ENCODE results near the gene IRF1. TPM values are rescaled to one million over a fixed set of nuclear protein-coding genes. Genes with fewer than 3 reads are reported as not detected.

Gene IRF1
- total and polyA plus RNA-seq, 2 experiments from 2014 or later, result 5.7 to 6.0 TPM

DNA sequence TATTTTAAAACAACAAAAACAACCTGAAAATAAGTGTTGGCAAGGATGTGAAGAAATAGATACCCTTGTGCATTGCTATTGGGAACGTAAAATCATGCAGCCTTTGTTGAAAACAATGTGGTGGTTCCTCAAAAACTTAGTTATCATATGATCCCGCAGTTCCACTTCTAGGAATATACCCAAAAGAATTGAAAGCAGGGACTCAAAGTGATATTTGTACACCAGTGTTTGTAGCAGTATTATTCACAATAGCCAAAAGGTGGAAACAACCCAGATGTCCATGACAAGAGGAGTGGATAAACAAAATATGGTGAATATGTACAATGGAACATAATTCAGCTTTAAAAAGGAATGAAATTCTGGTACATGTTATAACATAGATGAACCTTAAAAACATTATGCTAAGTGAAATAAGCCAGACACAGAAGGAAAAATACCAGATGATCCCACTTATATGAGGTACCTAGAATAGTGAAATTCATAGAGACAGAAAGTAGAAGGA lies 29.0 kb downstream of the IRF1 start:
- Histone ChIP-seq H3K9me3 (ENCODE audit: low read depth) (no peaks in the 10 kb centered on the region), H3K27me3 (no peaks in the 10 kb centered on the region), H3K4me3 (no peak overlapping the region), H3K4me1 (ENCODE audit: low read depth) (no peaks in the 10 kb centered on the region), H3K36me3 (no peaks in the 10 kb centered on the region), H3K27ac (no peak overlapping the region)
- no peak for DNase-seq (ENCODE audit: low read depth in 1 of 2, low spot score in 1 of 2)
- TF ChIP-seq, protein P1, sequence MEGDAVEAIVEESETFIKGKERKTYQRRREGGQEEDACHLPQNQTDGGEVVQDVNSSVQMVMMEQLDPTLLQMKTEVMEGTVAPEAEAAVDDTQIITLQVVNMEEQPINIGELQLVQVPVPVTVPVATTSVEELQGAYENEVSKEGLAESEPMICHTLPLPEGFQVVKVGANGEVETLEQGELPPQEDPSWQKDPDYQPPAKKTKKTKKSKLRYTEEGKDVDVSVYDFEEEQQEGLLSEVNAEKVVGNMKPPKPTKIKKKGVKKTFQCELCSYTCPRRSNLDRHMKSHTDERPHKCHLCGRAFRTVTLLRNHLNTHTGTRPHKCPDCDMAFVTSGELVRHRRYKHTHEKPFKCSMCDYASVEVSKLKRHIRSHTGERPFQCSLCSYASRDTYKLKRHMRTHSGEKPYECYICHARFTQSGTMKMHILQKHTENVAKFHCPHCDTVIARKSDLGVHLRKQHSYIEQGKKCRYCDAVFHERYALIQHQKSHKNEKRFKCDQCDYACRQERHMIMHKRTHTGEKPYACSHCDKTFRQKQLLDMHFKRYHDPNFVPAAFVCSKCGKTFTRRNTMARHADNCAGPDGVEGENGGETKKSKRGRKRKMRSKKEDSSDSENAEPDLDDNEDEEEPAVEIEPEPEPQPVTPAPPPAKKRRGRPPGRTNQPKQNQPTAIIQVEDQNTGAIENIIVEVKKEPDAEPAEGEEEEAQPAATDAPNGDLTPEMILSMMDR (IDR thresholded peaks at IDR 0.05; ENCODE audit: low read depth, low read length), result no peak

DNA sequence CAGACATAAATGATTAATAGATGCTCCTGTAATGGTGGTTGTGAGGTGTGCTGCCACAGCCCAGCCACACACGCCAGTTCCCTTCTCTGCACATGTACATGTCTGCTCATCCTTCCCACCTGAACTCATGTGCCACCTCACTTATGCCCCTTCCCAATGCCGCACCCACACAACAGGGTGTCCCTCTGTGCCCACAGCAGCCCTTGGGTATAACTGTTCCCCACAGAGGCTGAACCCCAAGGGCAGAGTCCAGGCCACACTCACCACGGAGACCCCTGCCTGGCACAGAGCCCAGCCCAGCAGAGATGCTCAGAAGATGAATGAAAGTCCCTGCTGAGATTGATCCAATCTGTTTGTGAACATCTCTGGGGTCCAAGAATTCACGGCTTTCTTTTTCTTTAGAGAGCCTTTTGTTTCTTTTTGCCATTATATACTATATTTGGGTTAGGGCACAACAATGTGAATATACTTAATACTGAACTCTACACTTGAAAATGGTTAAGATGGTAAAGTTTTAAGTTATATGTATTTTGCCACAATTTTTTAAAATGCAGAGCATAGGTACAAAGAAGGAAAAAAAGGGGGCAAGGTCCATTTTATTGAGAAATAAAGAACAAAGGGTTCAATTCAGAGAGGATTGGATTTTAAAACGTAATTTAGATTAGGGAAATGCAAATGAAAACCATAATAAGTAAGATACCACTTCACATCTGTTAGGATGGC lies 29.6 kb downstream of the IRF1 start:
- TF ChIP-seq, protein P1 (IDR thresholded peaks at IDR 0.05; ENCODE audit: low read depth, low read length), result no peak

DNA sequence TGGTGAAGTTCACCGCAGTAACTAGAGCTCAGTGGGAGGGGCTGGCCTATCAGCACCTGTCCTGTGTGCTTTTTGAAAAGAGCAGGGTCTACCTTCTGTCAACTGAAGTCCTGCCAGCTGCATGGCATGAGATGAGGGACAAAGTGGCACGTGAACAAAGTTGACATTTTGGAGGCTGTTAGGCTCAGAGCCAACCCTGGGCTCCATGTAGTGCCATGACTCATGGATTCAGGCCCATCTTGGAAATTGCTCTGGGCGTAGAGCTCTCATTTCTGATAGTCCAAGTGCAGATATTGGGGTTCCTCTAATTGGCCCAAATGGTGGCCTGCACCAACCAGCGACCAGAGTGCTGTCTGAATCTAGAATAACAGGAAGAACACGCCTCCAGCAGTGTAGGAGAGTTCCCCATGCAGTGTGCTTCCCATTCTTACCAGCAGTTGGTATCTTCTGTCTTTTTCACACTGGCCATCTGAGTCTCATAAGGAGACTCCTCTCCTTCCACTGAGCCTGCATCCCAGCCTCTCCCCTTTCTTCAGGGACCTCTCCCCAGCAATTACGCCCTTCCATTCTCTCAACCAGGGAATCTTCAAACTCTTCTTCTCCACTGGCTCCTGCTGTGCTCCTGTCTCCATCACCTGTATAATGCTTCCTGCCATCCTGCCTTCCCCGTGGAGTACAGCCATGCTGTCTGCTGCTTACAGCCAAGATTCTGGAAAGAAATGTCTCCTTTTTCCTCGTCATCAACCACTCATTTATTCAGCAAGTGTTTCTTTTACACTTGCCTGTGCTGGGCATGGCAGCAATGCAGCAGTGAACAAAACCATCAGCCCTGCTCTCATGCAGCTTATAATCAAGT lies 30.4 kb downstream of the IRF1 start:
- TF ChIP-seq, protein P1 (IDR thresholded peaks at IDR 0.05; ENCODE audit: low read depth, low read length), result peak; percentile 9
- Histone ChIP-seq H3K4me3 (no peak overlapping the region), H3K27ac (no peak overlapping the region)

More for the DNA sequence above, 29.6 kb downstream of the IRF1 start:
- Histone ChIP-seq H3K9me3 (ENCODE audit: low read depth) (no peaks in the 10 kb centered on the region), H3K27me3 (no peaks in the 10 kb centered on the region), H3K4me1 (ENCODE audit: low read depth) (no peaks in the 10 kb centered on the region), H3K36me3 (no peaks in the 10 kb centered on the region), H3K4me3 (no peak overlapping the region), H3K27ac (no peak overlapping the region)
- no peak for DNase-seq (ENCODE audit: low read depth in 1 of 2, low spot score in 1 of 2)

DNA sequence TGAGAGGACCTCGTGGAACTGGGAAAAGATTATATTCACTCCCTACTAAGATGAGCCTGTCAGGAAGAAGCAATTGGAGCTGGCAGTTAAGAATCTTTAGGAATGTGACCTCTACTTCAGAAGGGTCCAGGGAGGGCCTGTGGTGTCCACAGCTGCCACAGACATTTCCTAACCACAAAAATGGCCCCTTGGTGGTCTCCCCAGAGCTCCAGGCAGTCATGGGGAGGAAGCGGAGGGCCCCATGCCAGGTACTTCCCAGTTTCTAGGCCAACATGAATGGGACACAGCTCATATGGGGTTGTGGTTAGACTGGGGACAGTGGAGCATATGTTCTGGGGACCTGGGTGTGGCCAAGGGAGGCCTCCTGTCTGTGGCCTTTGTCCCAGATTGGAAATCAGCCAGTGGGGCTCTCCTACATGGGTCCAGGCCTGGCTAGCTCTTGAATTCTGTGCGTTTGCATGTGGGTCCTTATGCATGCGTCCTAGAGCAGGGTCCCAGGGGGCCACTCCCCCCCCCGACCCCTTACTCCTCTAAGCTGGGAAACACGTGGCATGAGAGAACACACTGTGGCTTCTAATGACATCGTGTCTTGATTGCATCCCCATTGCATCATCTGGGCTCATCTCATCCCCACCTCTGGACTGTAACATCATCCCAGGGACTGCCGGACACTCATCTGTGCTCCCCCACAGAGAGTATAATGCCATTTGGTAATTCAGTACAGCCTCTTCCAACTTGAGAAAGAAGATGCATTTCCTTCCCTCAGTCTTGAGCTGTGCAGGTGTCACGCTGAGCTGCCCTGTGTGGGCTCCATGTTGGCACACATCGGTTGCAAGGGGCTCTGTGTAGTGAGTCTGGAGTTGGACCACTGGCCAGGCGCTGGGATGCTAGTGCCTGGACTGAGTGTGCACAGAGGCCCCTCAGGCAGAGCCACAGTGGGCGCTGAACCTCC lies 31.3 kb downstream of the IRF1 start:
- H3K4me3 ChIP-seq, result no peak overlapping the region
- no peaks in the 10 kb centered on the region for H3K9me3 ChIP-seq (ENCODE audit: low read depth)
- no peaks in the 10 kb centered on the region for H3K4me1 ChIP-seq (ENCODE audit: low read depth)
- no peak overlapping the region for H3K27ac ChIP-seq
- peak in 1 of 2 donors; percentile 73 for DNase-seq (ENCODE audit: low read depth in 1 of 2, low spot score in 1 of 2)
- TF ChIP-seq, protein P1 (IDR thresholded peaks at IDR 0.05; ENCODE audit: low read depth, low read length), result no peak
- H3K27me3 ChIP-seq, result no peaks in the 10 kb centered on the region
- no peaks in the 10 kb centered on the region for H3K36me3 ChIP-seq

More for the DNA sequence above, 30.4 kb downstream of the IRF1 start:
- no peaks in the 10 kb centered on the region for H3K36me3 ChIP-seq
- H3K4me1 ChIP-seq (ENCODE audit: low read depth), result no peaks in the 10 kb centered on the region
- H3K27me3 ChIP-seq, result no peaks in the 10 kb centered on the region
- H3K9me3 ChIP-seq (ENCODE audit: low read depth), result no peaks in the 10 kb centered on the region
- DNase-seq (ENCODE audit: low read depth in 1 of 2, low spot score in 1 of 2), result no peak

DNA sequence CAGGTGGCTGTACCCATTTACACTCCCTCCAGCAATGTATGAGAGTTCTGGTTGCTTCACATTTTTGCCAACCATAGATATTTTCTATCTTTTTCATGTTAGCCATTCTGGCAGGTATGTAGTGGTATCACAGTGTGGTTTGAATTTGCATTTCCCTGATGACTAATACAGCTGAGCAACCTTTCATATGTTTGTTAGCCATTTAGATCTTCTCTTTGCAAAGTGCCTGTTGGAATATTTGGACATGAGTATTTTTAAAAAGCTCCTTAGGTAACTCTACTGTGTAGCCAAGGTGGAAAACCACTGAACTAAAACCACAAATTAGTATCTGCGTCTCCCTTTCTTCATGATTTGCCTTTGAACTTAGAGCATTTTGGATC lies 31.9 kb downstream of the IRF1 start:
- Histone ChIP-seq H3K4me1 (ENCODE audit: low read depth) (no peaks in the 10 kb centered on the region), H3K27ac (no peak overlapping the region), H3K9me3 (ENCODE audit: low read depth) (no peaks in the 10 kb centered on the region), H3K4me3 (no peak overlapping the region), H3K36me3 (no peaks in the 10 kb centered on the region), H3K27me3 (no peaks in the 10 kb centered on the region)
- peak in 1 of 2 donors; percentile 44 for DNase-seq (ENCODE audit: low read depth in 1 of 2, low spot score in 1 of 2)
- TF ChIP-seq, protein P1 (IDR thresholded peaks at IDR 0.05; ENCODE audit: low read depth, low read length), result no peak
